A549 (cell line): ENCODE data around the gene GNG4. TPM values are rescaled to one million over a fixed set of nuclear protein-coding genes. Genes with fewer than 3 reads are reported as not detected.

Source experiments
- ATAC-seq, 2 experiments: fragments of 200-7000 bp in 1 of 2; fragments of >200 bp in 1 of 2; cut with Nextera tagmentation in 1 of 2; cut with Tn5 transposase in 1 of 2; 3 replicates each; pipeline versions ENCODE4 v1.8.0 to v1.9.1; 2018 to 2020; ENCODE audit warnings: mild to moderate bottlenecking in 1 of 2, moderate library complexity in 1 of 2
- CTCF ChIA-PET: fragments of 300-600 bp; sonication (Branson Sonifier 250); formaldehyde crosslinking; extraction: SDS; loops from one replicate; lab custom pipeline; 2021; ENCODE audit warnings: antibody characterized with exemption, inconsistent platforms; lab: Yijun Ruan, JAX
- POLR2A ChIA-PET: fragments of 350-600 bp; formaldehyde crosslinking; extraction: SDS; loops from one replicate; lab custom pipeline; 2021; ENCODE audit warnings: antibody characterized with exemption, inconsistent platforms; lab: Yijun Ruan, JAX
- DNase-seq, 2 experiments: peaks; one replicate each; pipeline versions ENCODE4 v3.0.0 to v3.0.0-alpha.2; 2011 to 2016; ENCODE audit warnings: low read depth in 1 of 2, low spot score in 1 of 2
- FAIRE-seq: peaks from 2 replicates; lab custom pipeline; 2011; peaks lifted over from hg19 to GRCh38; lab: Jason Lieb, UNC
- H3K27ac ChIP-seq, 2 experiments: fragments of >200 bp; sonication (Bioruptor Twin); formaldehyde crosslinking; 3 replicates each; pipeline ENCODE4 v1.5.1; 2016 to 2017
- H3K4me1 ChIP-seq: fragments of >200 bp; sonication (Bioruptor Twin); formaldehyde crosslinking; 3 replicates; pipeline ENCODE4 v1.6.1; 2016
- H3K4me2 ChIP-seq: fragments of >200 bp; sonication (Bioruptor Twin); formaldehyde crosslinking; 3 replicates; pipeline ENCODE4 v1.6.1; 2016
- H3K4me3 ChIP-seq: fragments of >200 bp; sonication (Bioruptor Twin); formaldehyde crosslinking; 3 replicates; pipeline ENCODE4 v1.5.1; 2016
- H3K9me3 ChIP-seq: fragments of >200 bp; sonication (Bioruptor Twin); formaldehyde crosslinking; 3 replicates; pipeline ENCODE4 v1.6.1; 2016
- CBX2 ChIP-seq: fragments of 200-600 bp; sonication (generic); IDR thresholded peaks from 2 replicates; pipeline ENCODE4 v1.6.1; 2016; ENCODE audit warnings: low read depth, mild to moderate bottlenecking, borderline replicate concordance
- CEBPB ChIP-seq, 2 experiments: fragments of >200 bp in 1 of 2; sonication (Bioruptor Twin) in 1 of 2; formaldehyde crosslinking in 1 of 2; IDR thresholded peaks; 2 replicates each; pipeline ENCODE4 v1.6.1; 2012 to 2016
- EHMT2 ChIP-seq: fragments of 200-600 bp; sonication (generic); IDR thresholded peaks from 2 replicates; pipeline ENCODE4 v1.6.1; 2016; ENCODE audit warnings: antibody characterized with exemption, low read depth, mild to moderate bottlenecking, moderate library complexity
- FOSL2 ChIP-seq, 2 experiments: fragments of 450-650 bp in 1 of 2; fragments of >200 bp in 1 of 2; sonication (Bioruptor Twin) in 1 of 2; formaldehyde crosslinking; IDR thresholded peaks; 2 replicates each; pipeline versions ENCODE4 v1.5.0 to v1.6.1; 2016 to 2020; ENCODE audit warnings: mild to moderate bottlenecking in 1 of 2, moderate library complexity in 1 of 2
- FOXS1 ChIP-seq: fragments of 250-450 bp; sonication (Bioruptor Pico); IDR thresholded peaks from 2 replicates; pipeline ENCODE4 v1.5.0; 2020; ENCODE audit warnings: mild to moderate bottlenecking, moderate library complexity
- HDAC2 ChIP-seq: fragments of 200-600 bp; sonication (generic); IDR thresholded peaks from 2 replicates; pipeline ENCODE4 v1.6.1; 2016
- HOXA7 ChIP-seq: fragments of 250-450 bp; sonication (Bioruptor Pico); IDR thresholded peaks from 2 replicates; pipeline ENCODE4 v1.5.0; 2020; ENCODE audit warnings: mild to moderate bottlenecking, moderate library complexity
- HOXB13 ChIP-seq: fragments of 250-450 bp; sonication (Bioruptor Pico); IDR thresholded peaks from 2 replicates; pipeline ENCODE4 v1.5.0; 2020; ENCODE audit warnings: low read depth, mild to moderate bottlenecking, moderate library complexity
- JUN ChIP-seq, 2 experiments: fragments of >200 bp; sonication (Bioruptor Twin); formaldehyde crosslinking; IDR thresholded peaks; 2 replicates in 1 of 2; 3 replicates in 1 of 2; pipeline ENCODE4 v1.6.1; 2016 to 2017
- JUNB ChIP-seq: fragments of >200 bp; sonication (Bioruptor Twin); formaldehyde crosslinking; IDR thresholded peaks from 2 replicates; pipeline ENCODE4 v1.6.1; 2016
- KDM5A ChIP-seq: fragments of 200-600 bp; sonication (generic); IDR thresholded peaks from 2 replicates; pipeline ENCODE4 v1.6.1; 2016; ENCODE audit warnings: antibody characterized with exemption, mild to moderate bottlenecking
- MAZ ChIP-seq: fragments of 150-350 bp; IDR thresholded peaks from 2 replicates; pipeline ENCODE4 v1.6.1; 2014; ENCODE audit warnings: antibody characterized with exemption, low read depth, low read length, borderline replicate concordance
- MYC ChIP-seq: IDR thresholded peaks from 2 replicates; pipeline ENCODE4 v1.6.1; 2012; ENCODE audit warnings: mild to moderate bottlenecking, inconsistent platforms, low read length, improper control_type of control experiment, borderline replicate concordance
- PHF8 ChIP-seq: fragments of 200-600 bp; sonication (generic); IDR thresholded peaks from 2 replicates; pipeline ENCODE4 v1.6.1; 2016; ENCODE audit warnings: low read depth, mild to moderate bottlenecking, antibody characterized with exemption, moderate library complexity, borderline replicate concordance
- POLR2A ChIP-seq: IDR thresholded peaks from 2 replicates; pipeline ENCODE4 v1.6.1; 2012; ENCODE audit warnings: mild to moderate bottlenecking, low read length
- POLR2AphosphoS2 ChIP-seq: conservative IDR thresholded peaks from 2 replicates; pipeline ENCODE4 v1.6.1; 2012; ENCODE audit warnings: low read length, improper control_type of control experiment, inconsistent platforms
- RAD21 ChIP-seq, 2 experiments: fragments of >200 bp in 1 of 2; sonication (Bioruptor Twin) in 1 of 2; formaldehyde crosslinking in 1 of 2; IDR thresholded peaks in 1 of 2; conservative IDR thresholded peaks in 1 of 2; 2 replicates in 1 of 2; 3 replicates in 1 of 2; pipeline ENCODE4 v1.6.1; 2012 to 2018; ENCODE audit warnings: inconsistent platforms in 1 of 2
- RFX5 ChIP-seq: fragments of 450-650 bp; IDR thresholded peaks from 2 replicates; pipeline ENCODE4 v1.7.1; 2014; ENCODE audit warnings: antibody characterized with exemption, mild to moderate bottlenecking, moderate library complexity
- SMC3 ChIP-seq: fragments of >200 bp; sonication (Bioruptor Twin); formaldehyde crosslinking; IDR thresholded peaks from 3 replicates; pipeline ENCODE4 v1.6.1; 2018; ENCODE audit warnings: inconsistent platforms
- SREBF2 ChIP-seq: fragments of 450-650 bp; IDR thresholded peaks from 2 replicates; pipeline ENCODE4 v1.6.1; 2014; ENCODE audit warnings: mild to moderate bottlenecking, moderate library complexity
- ZC3H11A ChIP-seq: fragments of 450-650 bp; IDR thresholded peaks from 2 replicates; pipeline ENCODE4 v1.6.1; 2014; ENCODE audit warnings: antibody characterized with exemption, mild to moderate bottlenecking
- WGBS: methylation state at CpG from one replicate; pipeline ENCODE4 v1.1.6; 2017; ENCODE audit errors: missing lambda C conversion rate; 5-methylcytosine and 5-hydroxymethylcytosine counted together
- polyA plus RNA-seq, 4 experiments: library from polyadenylated mRNA; depleted of rRNA in 3 of 4; stranded (reverse); fragments of >200 nt; fragmentation: RNase III in 1 of 4; extraction: RNeasy Plus Mini Kit Qiagen cat#74134 plus additional on column Dnase treatment in 1 of 4; gene quantifications; 2 replicates in 3 of 4; 3 replicates in 1 of 4; pipeline ENCODE4 v1.2.3, GENCODE V29; 2011 to 2017
- TF ChIP-seq, protein P1 (sequence below): fragments of >200 bp; sonication (Bioruptor Twin); formaldehyde crosslinking; IDR thresholded peaks from 3 replicates; pipeline ENCODE4 v1.6.1; 2016
- TF ChIP-seq, protein P2 (sequence below): IDR thresholded peaks from 2 replicates; pipeline ENCODE4 v1.6.1; 2012
- TF ChIP-seq, protein P3 (sequence below): fragments of 450-650 bp; IDR thresholded peaks from 2 replicates; pipeline ENCODE4 v1.6.1; 2014; ENCODE audit warnings: antibody characterized with exemption

The GNG4 gene
- polyA plus RNA-seq, 2 of the 4 experiments (the other 2 are of a cell fraction), result 10.5 to 16.3 TPM

DNA sequence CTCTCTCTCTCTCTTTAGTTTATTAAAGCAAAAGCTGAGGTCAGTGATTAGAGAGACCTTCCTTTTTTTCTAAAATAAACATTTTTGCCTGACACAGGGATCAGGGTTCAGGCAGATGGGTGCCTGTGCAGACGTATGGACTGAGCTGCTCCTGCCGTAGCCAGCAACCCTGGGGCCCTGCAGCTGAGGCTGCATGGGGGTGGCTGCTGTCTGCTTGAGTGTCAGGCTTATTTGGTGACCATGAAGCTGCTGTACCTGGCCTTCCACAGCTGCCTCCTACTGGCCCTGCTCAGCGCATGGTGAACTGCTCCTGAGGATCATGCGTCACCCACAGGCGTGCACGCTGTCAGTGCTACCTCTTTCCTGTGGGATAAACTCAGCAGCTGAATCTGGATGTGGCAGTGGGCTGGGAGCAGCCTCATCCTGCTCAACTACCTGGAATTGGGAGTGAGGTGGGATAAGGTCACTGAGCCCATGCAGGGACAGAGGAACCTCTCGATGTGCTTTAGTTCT, 35.1 kb downstream of the GNG4 start (continued):
- TF ChIP-seq, protein P1, sequence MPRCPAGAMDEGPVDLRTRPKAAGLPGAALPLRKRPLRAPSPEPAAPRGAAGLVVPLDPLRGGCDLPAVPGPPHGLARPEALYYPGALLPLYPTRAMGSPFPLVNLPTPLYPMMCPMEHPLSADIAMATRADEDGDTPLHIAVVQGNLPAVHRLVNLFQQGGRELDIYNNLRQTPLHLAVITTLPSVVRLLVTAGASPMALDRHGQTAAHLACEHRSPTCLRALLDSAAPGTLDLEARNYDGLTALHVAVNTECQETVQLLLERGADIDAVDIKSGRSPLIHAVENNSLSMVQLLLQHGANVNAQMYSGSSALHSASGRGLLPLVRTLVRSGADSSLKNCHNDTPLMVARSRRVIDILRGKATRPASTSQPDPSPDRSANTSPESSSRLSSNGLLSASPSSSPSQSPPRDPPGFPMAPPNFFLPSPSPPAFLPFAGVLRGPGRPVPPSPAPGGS, result no peak
- no peak for TF ChIP-seq EHMT2
- no peak for TF ChIP-seq POLR2AphosphoS2
- no peak for TF ChIP-seq POLR2A
- TF ChIP-seq ZC3H11A, result no peak
- no peak for TF ChIP-seq RFX5
- no peak for TF ChIP-seq SREBF2
- no peak for TF ChIP-seq FOSL2 (IDR thresholded peaks at IDR 0.05)
- no peak for TF ChIP-seq FOSL2 (CRISPR knock-in tag; IDR thresholded peaks at IDR 0.05)
- no peak for TF ChIP-seq SMC3
- TF ChIP-seq JUNB, result no peak
- no peak for TF ChIP-seq HDAC2
- TF ChIP-seq KDM5A, result no peak
- TF ChIP-seq, protein P2, sequence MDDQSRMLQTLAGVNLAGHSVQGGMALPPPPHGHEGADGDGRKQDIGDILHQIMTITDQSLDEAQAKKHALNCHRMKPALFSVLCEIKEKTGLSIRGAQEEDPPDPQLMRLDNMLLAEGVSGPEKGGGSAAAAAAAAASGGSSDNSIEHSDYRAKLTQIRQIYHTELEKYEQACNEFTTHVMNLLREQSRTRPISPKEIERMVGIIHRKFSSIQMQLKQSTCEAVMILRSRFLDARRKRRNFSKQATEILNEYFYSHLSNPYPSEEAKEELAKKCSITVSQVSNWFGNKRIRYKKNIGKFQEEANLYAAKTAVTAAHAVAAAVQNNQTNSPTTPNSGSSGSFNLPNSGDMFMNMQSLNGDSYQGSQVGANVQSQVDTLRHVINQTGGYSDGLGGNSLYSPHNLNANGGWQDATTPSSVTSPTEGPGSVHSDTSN, result no peak
- no peak for TF ChIP-seq JUN (IDR thresholded peaks at IDR 0.05)
- TF ChIP-seq MAZ, result no peak
- TF ChIP-seq, all 56 proteins: peak for 0

DNA sequence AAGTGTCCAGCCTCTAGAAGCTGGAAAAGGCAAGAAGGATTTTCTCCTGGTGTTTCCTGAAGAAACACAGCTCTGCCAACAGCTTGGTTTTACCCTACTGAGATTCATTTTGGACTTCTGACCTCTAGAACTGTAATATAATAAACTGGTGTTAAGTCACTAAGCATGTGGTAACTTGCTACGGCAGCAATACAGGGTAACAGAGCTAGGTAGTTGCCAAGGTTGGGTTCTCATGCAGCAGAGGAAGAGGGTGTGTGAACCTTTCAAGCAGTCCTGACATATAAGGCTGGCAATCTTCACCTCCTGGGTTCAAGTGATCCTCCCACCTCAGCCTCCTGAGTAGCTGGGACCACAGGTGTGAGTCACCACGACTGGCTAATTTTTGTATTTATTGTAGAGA, 36.0 kb downstream of the GNG4 start:
- no peak for TF ChIP-seq HOXA7
- TF ChIP-seq, protein P3, sequence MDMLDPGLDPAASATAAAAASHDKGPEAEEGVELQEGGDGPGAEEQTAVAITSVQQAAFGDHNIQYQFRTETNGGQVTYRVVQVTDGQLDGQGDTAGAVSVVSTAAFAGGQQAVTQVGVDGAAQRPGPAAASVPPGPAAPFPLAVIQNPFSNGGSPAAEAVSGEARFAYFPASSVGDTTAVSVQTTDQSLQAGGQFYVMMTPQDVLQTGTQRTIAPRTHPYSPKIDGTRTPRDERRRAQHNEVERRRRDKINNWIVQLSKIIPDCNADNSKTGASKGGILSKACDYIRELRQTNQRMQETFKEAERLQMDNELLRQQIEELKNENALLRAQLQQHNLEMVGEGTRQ, result no peak
- no peak for TF ChIP-seq RAD21 (conservative IDR thresholded peaks at IDR 0.05 in 1 of 2, IDR thresholded peaks at IDR 0.05 in 1 of 2)
- TF ChIP-seq RFX5, result no peak
- TF ChIP-seq JUN (IDR thresholded peaks at IDR 0.05), result no peak
- TF ChIP-seq CEBPB (IDR thresholded peaks at IDR 0.05), result no peak
- no peak for TF ChIP-seq HOXB13 (CRISPR knock-in tag)
- TF ChIP-seq FOXS1 (CRISPR knock-in tag), result no peak
- TF ChIP-seq MAZ, result no peak
- no peak for DNase-seq
- Histone ChIP-seq H3K4me1 (0 out of 3 replicates have a peak, but pooled peaks cover 4% of the 10 kb centered on the region), H3K4me2 (no peak overlapping the region), H3K27ac (no peak overlapping the region), H3K4me3 (no peak overlapping the region), H3K9me3 (no peaks in the 10 kb centered on the region)
- WGBS, result 49% methylated on average over 2 of the region's 2 CpGs
- ChIA-PET POLR2A (no interaction called here), CTCF (interaction anchor here (0.6 to 1.8 kb wide), 8 partner anchors 11 to 358 kb away, joined by 3 to 8 read pairs (median 4); no protein-coding TSS in a partner anchor)
- FAIRE-seq, result no peak
- no peak for ATAC-seq

DNA sequence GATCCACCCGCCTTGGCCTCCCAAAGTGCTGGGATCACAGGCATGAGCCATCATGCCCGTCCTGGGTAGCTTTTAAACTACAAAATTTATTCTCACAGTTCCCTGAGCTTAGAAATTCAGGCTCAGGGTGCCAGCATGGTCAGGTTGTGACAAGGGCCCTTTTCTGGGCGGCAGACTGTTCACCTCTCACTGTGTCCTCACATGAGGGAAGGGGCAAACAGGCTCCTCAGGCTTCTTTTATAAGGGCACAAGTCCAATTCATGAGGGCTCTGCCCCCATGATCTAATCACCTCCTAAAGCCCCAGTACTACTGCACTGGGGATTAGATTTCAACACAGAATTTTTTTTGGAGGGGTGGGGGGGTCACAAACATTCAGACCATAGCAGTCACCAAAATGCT, 36.8 kb downstream of the GNG4 start:
- ChIA-PET CTCF (interaction anchor here (1.3 to 1.8 kb wide), 3 partner anchors 12 to 171 kb away, joined by 3 to 8 read pairs (median 3); no protein-coding TSS in a partner anchor), POLR2A (no interaction called here)
- FAIRE-seq (no peak), DNase-seq (no peak), ATAC-seq (no peak)
- TF ChIP-seq CBX2, result no peak
- no peak for TF ChIP-seq HOXB13 (CRISPR knock-in tag)
- TF ChIP-seq PHF8, result no peak
- TF ChIP-seq, protein P1, result no peak
- no peak for TF ChIP-seq MYC
- no peak overlapping the region for H3K4me3 ChIP-seq
- no peaks in the 10 kb centered on the region for H3K9me3 ChIP-seq
- H3K4me2 ChIP-seq, result no peak overlapping the region
- H3K4me1 ChIP-seq, result no peaks in the 10 kb centered on the region
- no peak overlapping the region for H3K27ac ChIP-seq
- 70% methylated on average over 3 of the region's 3 CpGs for WGBS
